AG04449 (cell line): ENCODE results near the gene SMIM5.

Source experiments
- CTCF ChIA-PET: fragments of 350-600 bp; formaldehyde crosslinking; extraction: SDS; loops from one replicate; lab custom pipeline; 2021; ENCODE audit warnings: antibody characterized with exemption; lab: Yijun Ruan, JAX
- POLR2A ChIA-PET: fragments of 400-600, 350-600 bp; formaldehyde crosslinking; extraction: SDS; loops from one replicate; lab custom pipeline; 2020; ENCODE audit warnings: antibody characterized with exemption, inconsistent platforms; lab: Yijun Ruan, JAX
- DNase-seq: peaks from one replicate; pipeline ENCODE4 v3.0.0-alpha.2; 2010; ENCODE audit warnings: low read depth, low spot score
- H3K4me3 ChIP-seq: 2 replicates; pipeline ENCODE4 v1.5.1; 2011; ENCODE audit warnings: low read depth, mild to moderate bottlenecking, control low read depth, low read length
- CTCF ChIP-seq: IDR thresholded peaks from one replicate; pipeline ENCODE4 v1.5.1; 2011; ENCODE audit warnings: mild to moderate bottlenecking, moderate library complexity, low read length, control low read depth, inconsistent platforms; ENCODE audit not compliant: insufficient read depth; ENCODE audit errors: missing control alignments

SMIM5 gene

GRCh38 chr17:75602644-75603043, 30.6 kb upstream of the SMIM5 start:
- DNase-seq, result no peak
- ChIA-PET CTCF (interaction anchor here (0.8 to 6.7 kb wide), 13 partner anchors 8 to 151 kb away, joined by 3 to 62 read pairs (median 7); partner anchors contain the start of gene SMIM5), POLR2A (no interaction called here)
- no peak for TF ChIP-seq CTCF
- H3K4me3 ChIP-seq, result no peak overlapping the region

DNA sequence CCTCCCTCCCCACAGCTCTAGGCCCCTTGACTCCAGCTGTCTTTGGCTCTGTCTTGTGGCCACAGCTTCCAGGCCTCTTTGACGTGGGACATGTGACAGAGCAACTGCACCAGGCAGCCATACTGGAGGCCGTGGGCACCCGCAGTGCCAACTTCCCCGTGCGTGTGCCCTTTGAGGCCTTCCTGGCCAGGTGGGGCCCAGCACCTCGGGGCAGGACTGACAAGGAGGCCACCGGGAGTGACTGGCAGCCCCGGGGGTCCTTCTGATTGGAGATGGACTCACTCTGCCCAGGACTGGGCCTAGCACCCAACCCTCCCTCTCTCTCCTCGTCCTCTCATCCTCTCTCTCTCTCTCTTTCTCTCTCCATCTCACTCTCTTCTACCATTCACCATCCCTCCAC, 30.1 kb upstream of the SMIM5 start:
- ChIA-PET POLR2A (interaction anchor here (0.7 kb wide), 1 partner anchor 64 kb away, joined by 3 read pairs; the partner anchor contains the start of genes RECQL5 and SAP30BP), CTCF (interaction anchor here (0.8 to 6.7 kb wide), 8 partner anchors 13 to 150 kb away, joined by 3 to 62 read pairs (median 6); partner anchors contain the start of gene SMIM5)
- no peak overlapping the region for H3K4me3 ChIP-seq
- no peak for DNase-seq
- no peak for TF ChIP-seq CTCF

- TF ChIP-seq CTCF, result no peak
- ChIA-PET POLR2A (interaction anchor here (0.7 kb wide), 1 partner anchor 63 kb away, joined by 3 read pairs; the partner anchor contains the start of genes RECQL5 and SAP30BP), CTCF (interaction anchor here (0.8 to 6.7 kb wide), 8 partner anchors 13 to 149 kb away, joined by 3 to 62 read pairs (median 4); partner anchors contain the start of gene SMIM5)
- H3K4me3 ChIP-seq, result no peak overlapping the region
- no peak for DNase-seq
These were observed 29.1 kb upstream of the SMIM5 start for GRCh38 chr17:75604034-75604695.

DNA sequence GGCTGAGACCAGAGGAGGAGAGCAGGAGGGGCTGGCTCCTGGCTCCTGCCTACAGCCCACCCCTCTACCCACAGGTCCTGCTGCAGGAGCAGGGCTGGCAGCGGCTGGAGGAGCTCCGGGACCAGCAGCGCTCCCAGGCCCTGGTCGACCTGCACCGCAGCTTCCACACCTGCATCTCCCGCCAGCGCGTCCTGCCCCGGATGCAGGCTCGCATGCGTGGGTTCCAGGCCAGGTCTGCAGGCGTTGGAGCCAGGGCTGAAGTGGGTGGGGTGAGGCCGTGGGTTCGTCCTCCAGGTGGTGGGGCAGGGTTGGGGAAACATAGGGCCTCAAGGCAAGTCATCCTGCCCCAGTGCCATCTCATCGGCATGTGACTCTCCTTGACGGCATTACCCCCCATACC, 27.4 kb upstream of the SMIM5 start:
- H3K4me3 ChIP-seq, result no peak overlapping the region
- POLR2A ChIA-PET, result no interaction called here
- no peak for DNase-seq
- CTCF ChIA-PET, result interaction anchor here (1.2 to 6.7 kb wide), 3 partner anchors 13 to 27 kb away, joined by 3 to 50 read pairs (median 3); partner anchors contain the start of gene SMIM5
- no peak for TF ChIP-seq CTCF

GRCh38 chr17:75607086-75607485, 26.1 kb upstream of the SMIM5 start:
- H3K4me3 ChIP-seq, result no peak overlapping the region
- POLR2A ChIA-PET, result interaction anchor here (0.7 kb wide), 1 partner anchor 36 kb away, joined by 3 read pairs; no protein-coding TSS in a partner anchor
- CTCF ChIA-PET, result interaction anchor here (0.7 to 1.2 kb wide), 2 partner anchors 19 to 143 kb away, joined by 3 read pairs; no protein-coding TSS in a partner anchor
- no peak for DNase-seq
- no peak for TF ChIP-seq CTCF

DNA sequence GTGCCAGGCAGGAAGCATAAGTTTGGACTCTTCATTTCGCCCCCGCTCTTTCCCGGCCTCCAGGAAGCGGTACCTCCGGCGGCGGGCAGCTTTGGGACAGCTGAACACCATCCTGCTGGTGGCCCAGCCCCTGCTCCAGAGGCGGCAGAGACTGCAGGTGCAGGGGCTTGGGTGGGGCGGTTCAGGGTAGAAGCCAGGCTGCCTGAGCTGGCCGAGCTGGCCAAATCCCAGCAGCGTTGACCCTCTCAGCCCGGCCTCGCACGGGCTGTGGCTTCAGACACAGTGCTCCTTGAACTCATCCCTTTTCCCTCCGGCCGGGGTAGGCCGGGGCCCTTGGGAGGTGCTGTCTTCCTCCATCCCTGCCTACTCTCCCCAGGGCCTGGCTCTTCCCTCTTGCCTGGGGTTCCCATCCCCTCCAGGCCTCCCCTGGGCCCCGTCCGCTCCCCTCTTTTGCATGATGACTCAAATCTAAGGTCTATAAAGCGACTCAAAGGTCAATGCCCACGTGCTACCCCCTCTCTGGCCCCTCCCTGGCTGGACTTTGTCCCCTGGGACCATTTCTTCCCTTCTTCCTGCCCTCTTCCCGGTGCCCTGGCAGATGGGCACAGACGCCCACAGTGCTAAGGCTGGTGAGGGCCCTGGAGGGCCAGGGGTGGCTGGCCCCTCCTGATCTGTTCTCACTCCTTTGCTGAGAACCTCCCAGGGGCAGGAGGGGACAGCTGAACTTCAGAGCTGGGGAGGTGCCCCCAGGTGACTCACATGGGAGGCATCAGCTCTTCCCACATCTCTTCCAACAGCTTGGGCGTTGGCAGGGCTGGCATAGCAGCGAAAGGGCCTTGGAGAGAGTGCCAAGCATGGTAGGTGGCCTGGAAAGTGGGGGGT, 22.9 kb upstream of the SMIM5 start:
- ChIA-PET CTCF (interaction anchor here (1.6 to 19.8 kb wide), 4 partner anchors 10 to 138 kb away, joined by 8 to 357 read pairs (median 26); partner anchors contain the start of gene SMIM5), POLR2A (no interaction called here)
- H3K4me3 ChIP-seq, result no peak overlapping the region
- DNase-seq, result no peak
- TF ChIP-seq CTCF, result no peak
